Karpas-422 (cell line): Measurements from ENCODE around the gene ABCA2. TPM values are rescaled to one million over a fixed set of nuclear protein-coding genes. Genes with fewer than 3 reads are reported as not detected.
A peak's percentile ranks its signal among the peaks of the same experiment; 100 is the strongest.

Source experiments
- DNase-seq: peaks from one replicate; pipeline ENCODE4 v3.0.0-alpha.2; 2015
- H2AFZ ChIP-seq: fragments of 200-600 bp; sonication (generic); 2 replicates; pipeline ENCODE4 v1.6.1; 2014; ENCODE audit warnings: antibody characterized with exemption, low read length, mixed read lengths
- H3K27ac ChIP-seq: fragments of 200-600 bp; sonication (generic); 2 replicates; pipeline ENCODE4 v1.5.1; 2014; ENCODE audit warnings: mild to moderate bottlenecking, low read length, moderate library complexity
- H3K27me3 ChIP-seq: fragments of 200-600 bp; sonication (generic); 2 replicates; pipeline ENCODE4 v1.6.1; 2014; ENCODE audit warnings: low read length, mixed read lengths
- H3K36me3 ChIP-seq: fragments of 200-600 bp; sonication (generic); 2 replicates; pipeline ENCODE4 v1.6.1; 2014; ENCODE audit warnings: low read length, mixed read lengths; ENCODE audit not compliant: insufficient read depth
- H3K4me1 ChIP-seq: fragments of 200-600 bp; sonication (generic); 2 replicates; pipeline ENCODE4 v1.6.1; 2014; ENCODE audit warnings: mild to moderate bottlenecking, low read length, mixed read lengths
- H3K4me2 ChIP-seq: fragments of 200-600 bp; sonication (generic); 2 replicates; pipeline ENCODE4 v1.6.1; 2014; ENCODE audit warnings: low read length, low read depth, mild to moderate bottlenecking; ENCODE audit not compliant: poor library complexity, severe bottlenecking
- H3K4me3 ChIP-seq: fragments of 200-600 bp; sonication (generic); 2 replicates; pipeline ENCODE4 v1.5.1; 2014; ENCODE audit warnings: mild to moderate bottlenecking, antibody characterized with exemption, low read length, mixed read lengths
- H3K79me2 ChIP-seq: fragments of 200-600 bp; sonication (generic); 2 replicates; pipeline ENCODE4 v1.6.1; 2014; ENCODE audit warnings: mild to moderate bottlenecking, low read length, mixed read lengths
- H3K9ac ChIP-seq: fragments of 200-600 bp; sonication (generic); 2 replicates; pipeline ENCODE4 v1.6.0; 2014; ENCODE audit warnings: low read length
- H3K9me2 ChIP-seq: fragments of 200-600 bp; sonication (generic), shearing (Covaris generic); replicated peaks from 2 replicates; pipeline ENCODE4 v1.6.0; 2014; ENCODE audit warnings: mild to moderate bottlenecking, low read length, moderate library complexity; ENCODE audit not compliant: insufficient read depth
- H3K9me3 ChIP-seq: fragments of 300-700, 200-600 bp; sonication (generic); 2 replicates; pipeline ENCODE4 v1.6.1; 2014; ENCODE audit warnings: low read length, mixed read lengths
- H4K20me1 ChIP-seq: fragments of 200-600 bp; sonication (generic); 2 replicates; pipeline ENCODE4 v1.6.1; 2014; ENCODE audit warnings: mild to moderate bottlenecking, antibody characterized with exemption, low read length, low read depth; ENCODE audit not compliant: insufficient read depth
- total RNA-seq: library from RNA; depleted of rRNA; stranded (reverse); fragments of >200 nt; shearing (Covaris generic); gene quantifications from 2 replicates; pipeline ENCODE4 v1.2.3, GENCODE V29; 2014; ENCODE audit warnings: low replicate concordance

ABCA2 gene
- total RNA-seq, 1 experiment from 2014 or later, result 2.4 TPM

DNA sequence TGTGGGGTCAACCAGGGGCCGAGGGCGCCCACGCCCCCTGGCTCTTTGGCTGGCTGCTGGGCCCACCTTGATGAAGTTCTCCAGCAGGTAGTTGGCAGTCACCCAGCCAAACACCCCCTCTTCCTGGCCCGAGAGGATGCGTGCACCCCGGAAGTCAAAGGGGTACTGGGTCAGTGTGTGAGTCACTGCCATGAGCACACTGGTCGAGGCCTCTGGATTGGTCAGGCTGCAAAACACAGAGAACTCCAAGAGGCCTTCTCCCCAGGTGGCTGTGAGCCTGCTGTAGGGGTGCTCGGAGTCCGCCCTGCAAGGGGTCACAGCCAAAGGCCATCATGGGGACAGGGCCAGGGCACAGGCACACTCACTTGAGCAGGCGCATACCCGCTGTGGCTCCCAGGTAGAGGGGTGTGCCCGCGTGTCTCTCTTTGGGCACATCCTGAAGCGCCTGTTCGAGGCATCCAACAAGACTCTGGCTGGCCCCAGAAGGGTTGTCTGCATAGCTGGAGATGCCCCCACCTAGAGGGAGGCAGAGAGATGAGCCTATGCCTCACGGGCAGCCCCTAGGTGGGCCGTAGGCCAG lies 23.2 kb upstream of the ABCA2 start:
- no peaks in the 10 kb centered on the region for H3K79me2 ChIP-seq

DNA sequence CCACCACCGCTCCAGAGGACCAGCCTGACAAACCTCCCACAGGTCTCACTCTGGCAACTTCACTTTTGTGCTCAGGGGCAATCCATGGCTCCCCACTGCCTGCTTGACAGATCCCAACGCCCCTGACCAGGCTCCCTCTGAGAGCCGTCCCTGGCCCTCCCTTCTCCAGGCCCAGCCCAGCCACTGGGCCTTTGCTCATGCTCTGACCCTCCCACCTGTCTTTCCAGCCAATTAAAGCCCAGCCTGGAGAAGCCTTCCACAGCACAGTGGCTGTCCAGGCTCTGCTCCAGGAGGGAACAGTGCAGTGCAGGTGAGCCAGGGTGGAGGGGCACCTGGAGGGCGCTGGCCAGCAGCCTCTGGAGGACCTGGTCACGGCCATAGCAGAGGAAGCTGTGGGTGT lies 22.5 kb upstream of the ABCA2 start:
- H4K20me1 ChIP-seq, result 0 out of 2 replicates have a peak, but pooled peaks cover 3% of the 10 kb centered on the region
- H3K36me3 ChIP-seq, result no peaks in the 10 kb centered on the region
- H3K4me1 ChIP-seq, result no peaks in the 10 kb centered on the region
- no peaks in the 10 kb centered on the region for H3K9me2 ChIP-seq
- no peak overlapping the region for H2AFZ ChIP-seq
- no peak overlapping the region for H3K4me2 ChIP-seq
- DNase-seq, result no peak
- no peak overlapping the region for H3K9ac ChIP-seq
- H3K27me3 ChIP-seq, result no peaks in the 10 kb centered on the region
- H3K4me3 ChIP-seq, result no peak overlapping the region
- no peaks in the 10 kb centered on the region for H3K79me2 ChIP-seq
- no peak overlapping the region for H3K27ac ChIP-seq
- H3K9me3 ChIP-seq, result no peaks in the 10 kb centered on the region

More for the DNA sequence above, 23.2 kb upstream of the ABCA2 start:
- Histone ChIP-seq H3K4me3 (no peak overlapping the region), H2AFZ (no peak overlapping the region), H3K9me2 (no peaks in the 10 kb centered on the region), H3K9me3 (no peaks in the 10 kb centered on the region), H3K4me1 (no peaks in the 10 kb centered on the region), H3K36me3 (no peaks in the 10 kb centered on the region), H3K27me3 (no peaks in the 10 kb centered on the region), H4K20me1 (0 out of 2 replicates have a peak, but pooled peaks cover 3% of the 10 kb centered on the region), H3K9ac (no peak overlapping the region), H3K4me2 (no peak overlapping the region), H3K27ac (no peak overlapping the region)
- DNase-seq, result no peak

- Histone ChIP-seq H3K9me2 (no peaks in the 10 kb centered on the region), H3K9me3 (no peaks in the 10 kb centered on the region), H3K27ac (no peak overlapping the region), H3K4me2 (no peak overlapping the region), H3K36me3 (no peaks in the 10 kb centered on the region), H3K9ac (no peak overlapping the region), H3K27me3 (no peaks in the 10 kb centered on the region), H4K20me1 (0 out of 2 replicates have a peak, but pooled peaks cover 3% of the 10 kb centered on the region), H3K4me1 (no peaks in the 10 kb centered on the region), H3K4me3 (no peak overlapping the region), H2AFZ (no peak overlapping the region), H3K79me2 (no peaks in the 10 kb centered on the region)
- DNase-seq, result peak; percentile 87
These were observed 21.8 kb upstream of the ABCA2 start for GRCh38 chr9:137049544-137050449.

GRCh38 chr9:137048655-137049543 lies 20.9 kb upstream of the ABCA2 start:
- no peaks in the 10 kb centered on the region for H3K27me3 ChIP-seq
- H3K36me3 ChIP-seq, result no peaks in the 10 kb centered on the region
- H2AFZ ChIP-seq, result no peak overlapping the region
- H3K9me3 ChIP-seq, result no peaks in the 10 kb centered on the region
- H3K4me3 ChIP-seq, result no peak overlapping the region
- H3K27ac ChIP-seq, result no peak overlapping the region
- no peaks in the 10 kb centered on the region for H3K9me2 ChIP-seq
- no peak for DNase-seq
- H3K4me2 ChIP-seq, result no peak overlapping the region
- no peak overlapping the region for H3K9ac ChIP-seq
- no peaks in the 10 kb centered on the region for H3K79me2 ChIP-seq
- H3K4me1 ChIP-seq, result no peaks in the 10 kb centered on the region
- H4K20me1 ChIP-seq, result 0 out of 2 replicates have a peak, but pooled peaks cover 3% of the 10 kb centered on the region

DNA sequence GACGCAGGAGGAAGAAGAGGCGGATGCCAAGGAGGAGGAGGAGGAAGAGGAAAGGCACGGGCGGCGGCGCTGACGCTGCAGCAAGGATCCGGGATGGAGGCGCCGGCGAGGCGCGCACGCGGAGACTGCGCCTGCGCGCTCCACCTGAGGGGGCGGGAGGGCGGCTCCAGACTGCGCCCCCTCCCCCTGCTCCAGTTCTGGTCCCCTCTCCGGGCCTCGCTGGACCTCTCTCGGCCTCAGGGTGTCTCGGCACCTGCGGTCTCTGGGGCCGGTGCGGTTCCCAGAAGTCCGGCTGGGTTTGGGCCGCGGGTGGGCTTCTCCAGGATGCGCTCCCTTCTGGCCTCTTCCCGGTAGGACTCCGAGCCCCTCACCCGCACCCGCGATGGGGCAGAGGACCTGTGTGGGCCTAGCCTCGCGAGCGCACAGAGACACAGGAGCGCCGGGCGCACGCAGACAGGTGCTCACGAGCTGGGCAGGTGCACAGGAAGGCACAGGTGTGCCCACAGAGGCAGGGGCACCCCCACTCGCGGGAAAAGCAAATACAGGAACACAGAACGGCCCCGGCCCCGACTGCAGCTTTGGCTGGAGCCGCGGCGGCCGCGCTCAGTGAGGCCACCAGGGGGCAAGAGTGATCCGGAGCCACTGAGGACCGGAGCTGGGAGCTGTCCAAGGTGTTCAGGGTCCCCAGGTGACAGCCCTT lies 18.2 kb upstream of the ABCA2 start, which contains the start of gene NPDC1:
Gene NPDC1 (minus strand): TSS at position 90 of the 700 bp plus-strand sequence. CDS start 188 bp downstream, outside the sequence.
- peak; percentile 91 for DNase-seq
- H3K27ac ChIP-seq, result no peak within 1 kb of the TSS
- H3K9me3 ChIP-seq, result no peaks in the 10 kb centered on the region
- no peaks in the 10 kb centered on the region for H3K36me3 ChIP-seq
- peaks cover 8% of the 10 kb centered on the region for H3K4me1 ChIP-seq
- no peak within 1 kb of the TSS for H3K9ac ChIP-seq
- no peak within 1 kb of the TSS for H3K4me2 ChIP-seq
- H3K79me2 ChIP-seq, result no peaks in the 10 kb centered on the region
- no peaks in the 10 kb centered on the region for H3K27me3 ChIP-seq
- no peaks in the 10 kb centered on the region for H3K9me2 ChIP-seq
- no peak within 1 kb of the TSS for H3K4me3 ChIP-seq
- H4K20me1 ChIP-seq, result no peaks in the 10 kb centered on the region
- no peak within 1 kb of the TSS for H2AFZ ChIP-seq

DNA sequence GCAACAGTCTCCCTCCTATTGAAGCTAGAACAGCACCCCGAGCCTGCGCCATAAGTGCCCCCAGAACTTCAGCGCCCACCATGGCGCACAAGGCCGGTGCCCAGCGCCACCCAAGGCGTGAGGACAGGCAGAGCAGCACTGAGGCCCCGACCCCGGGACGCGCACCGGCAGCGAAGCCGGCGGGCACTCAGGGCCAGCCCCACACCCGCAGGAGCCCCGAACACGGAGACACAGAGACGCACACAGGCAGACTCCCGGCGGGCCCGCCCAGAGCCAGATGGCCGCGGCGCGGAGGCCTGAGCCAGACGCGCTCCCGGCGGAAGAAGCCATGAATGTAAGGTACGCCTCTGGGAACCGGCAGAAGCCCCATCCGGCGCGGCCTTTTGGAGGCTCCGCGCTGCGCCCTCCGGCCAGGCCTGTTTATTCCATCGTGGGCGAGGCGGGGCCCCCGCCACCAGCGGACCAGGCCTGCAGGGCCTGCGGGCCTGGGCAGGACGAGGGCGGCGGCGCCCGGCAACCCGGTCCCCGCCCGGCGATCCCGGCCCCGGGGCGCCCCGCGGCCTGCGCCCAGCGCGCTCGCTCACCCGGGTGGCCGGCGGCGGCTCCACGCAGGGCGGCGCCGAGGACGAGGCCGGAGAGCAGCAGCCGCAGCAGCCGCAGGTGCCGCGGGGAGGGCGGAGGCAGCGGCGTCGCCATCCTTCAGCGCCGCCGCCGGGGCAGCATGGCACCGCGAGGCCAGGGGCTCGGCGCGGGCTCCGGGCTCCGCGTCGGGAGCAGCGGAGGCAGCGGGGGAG lies 17.5 kb upstream of the ABCA2 start:
- no peaks in the 10 kb centered on the region for H4K20me1 ChIP-seq
- no peak overlapping the region for H2AFZ ChIP-seq
- H3K4me1 ChIP-seq, result peaks cover 8% of the 10 kb centered on the region
- no peak overlapping the region for H3K4me2 ChIP-seq
- no peak overlapping the region for H3K9ac ChIP-seq
- H3K27me3 ChIP-seq, result no peaks in the 10 kb centered on the region
- no peaks in the 10 kb centered on the region for H3K9me2 ChIP-seq
- H3K36me3 ChIP-seq, result no peaks in the 10 kb centered on the region
- DNase-seq, result no peak
- H3K79me2 ChIP-seq, result no peaks in the 10 kb centered on the region
- H3K9me3 ChIP-seq, result no peaks in the 10 kb centered on the region
- no peak overlapping the region for H3K4me3 ChIP-seq
- no peak overlapping the region for H3K27ac ChIP-seq

DNA sequence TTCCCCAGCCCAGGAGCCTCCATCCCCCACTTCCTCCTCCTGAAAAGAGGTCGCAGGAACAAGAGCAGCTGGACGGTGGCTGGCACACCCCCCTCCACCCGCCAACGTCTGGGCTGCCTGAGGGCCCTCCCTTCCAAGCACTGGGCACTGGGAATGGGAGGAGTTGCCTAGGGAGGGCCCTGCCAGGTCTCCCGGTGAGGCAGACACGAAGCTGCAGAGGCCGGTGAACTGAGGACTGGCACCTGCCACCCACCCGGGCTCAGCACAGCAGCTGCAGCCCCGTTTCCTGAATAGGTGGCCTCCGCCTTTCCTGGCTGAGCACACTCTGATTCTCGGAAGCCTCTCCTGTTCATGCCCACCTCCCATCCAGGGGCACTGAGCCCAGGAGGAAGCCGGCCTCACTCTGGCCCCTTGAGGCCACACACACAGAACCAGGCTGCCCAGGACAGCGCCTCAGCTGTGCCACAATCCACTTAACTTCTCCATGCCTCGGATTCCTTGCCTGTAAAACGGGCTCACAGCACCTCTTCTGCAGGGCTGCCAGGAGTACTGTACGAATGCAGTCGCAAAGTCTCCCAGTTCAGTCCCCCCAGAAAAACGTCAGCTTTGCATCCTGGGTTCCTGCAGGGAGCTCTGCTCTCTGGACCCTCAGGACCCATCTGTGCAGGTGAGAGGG lies 16.6 kb upstream of the ABCA2 start:
- Histone ChIP-seq H3K9ac (no peak overlapping the region), H3K9me3 (no peaks in the 10 kb centered on the region), H3K27ac (no peak overlapping the region)

More for the DNA sequence above, 16.6 kb upstream of the ABCA2 start:
- Histone ChIP-seq H3K27me3 (no peaks in the 10 kb centered on the region), H3K4me2 (no peak overlapping the region), H3K4me1 (peaks cover 8% of the 10 kb centered on the region), H3K4me3 (no peak overlapping the region), H3K9me2 (no peaks in the 10 kb centered on the region), H4K20me1 (no peaks in the 10 kb centered on the region), H2AFZ (no peak overlapping the region), H3K79me2 (no peaks in the 10 kb centered on the region), H3K36me3 (no peaks in the 10 kb centered on the region)
- no peak for DNase-seq
